ENCODE data around the gene LPCAT2.

DNA sequence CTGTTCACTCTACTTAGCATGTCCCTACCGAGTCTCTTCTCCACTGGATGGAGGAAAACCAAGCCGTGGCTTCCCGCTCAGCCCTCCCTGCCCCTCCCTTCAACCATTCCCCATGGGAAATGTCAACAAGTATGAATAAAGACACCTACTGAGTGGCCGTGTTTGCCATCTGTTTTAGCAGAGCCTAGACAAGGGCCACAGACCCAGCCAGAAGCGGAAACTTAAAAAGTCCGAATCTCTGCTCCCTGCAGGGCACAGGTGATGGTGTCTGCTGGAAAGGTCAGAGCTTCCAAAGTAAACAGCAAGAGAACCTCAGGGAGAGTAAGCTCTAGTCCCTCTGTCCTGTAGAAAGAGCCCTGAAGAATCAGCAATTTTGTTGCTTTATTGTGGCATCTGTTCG, 2.8 kb upstream of the LPCAT2 start:
- TF ChIP-seq, protein P1, sequence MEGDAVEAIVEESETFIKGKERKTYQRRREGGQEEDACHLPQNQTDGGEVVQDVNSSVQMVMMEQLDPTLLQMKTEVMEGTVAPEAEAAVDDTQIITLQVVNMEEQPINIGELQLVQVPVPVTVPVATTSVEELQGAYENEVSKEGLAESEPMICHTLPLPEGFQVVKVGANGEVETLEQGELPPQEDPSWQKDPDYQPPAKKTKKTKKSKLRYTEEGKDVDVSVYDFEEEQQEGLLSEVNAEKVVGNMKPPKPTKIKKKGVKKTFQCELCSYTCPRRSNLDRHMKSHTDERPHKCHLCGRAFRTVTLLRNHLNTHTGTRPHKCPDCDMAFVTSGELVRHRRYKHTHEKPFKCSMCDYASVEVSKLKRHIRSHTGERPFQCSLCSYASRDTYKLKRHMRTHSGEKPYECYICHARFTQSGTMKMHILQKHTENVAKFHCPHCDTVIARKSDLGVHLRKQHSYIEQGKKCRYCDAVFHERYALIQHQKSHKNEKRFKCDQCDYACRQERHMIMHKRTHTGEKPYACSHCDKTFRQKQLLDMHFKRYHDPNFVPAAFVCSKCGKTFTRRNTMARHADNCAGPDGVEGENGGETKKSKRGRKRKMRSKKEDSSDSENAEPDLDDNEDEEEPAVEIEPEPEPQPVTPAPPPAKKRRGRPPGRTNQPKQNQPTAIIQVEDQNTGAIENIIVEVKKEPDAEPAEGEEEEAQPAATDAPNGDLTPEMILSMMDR (IDR thresholded peaks at IDR 0.05), result no peak
- no peak for TF ChIP-seq EP300 (IDR thresholded peaks at IDR 0.05)
- no peak for TF ChIP-seq POLR2AphosphoS5 (IDR thresholded peaks at IDR 0.05)
- no peak for TF ChIP-seq POLR2A (IDR thresholded peaks at IDR 0.05)
